ENCODE measurements around the gene LCLAT1.

The LCLAT1 gene

DNA sequence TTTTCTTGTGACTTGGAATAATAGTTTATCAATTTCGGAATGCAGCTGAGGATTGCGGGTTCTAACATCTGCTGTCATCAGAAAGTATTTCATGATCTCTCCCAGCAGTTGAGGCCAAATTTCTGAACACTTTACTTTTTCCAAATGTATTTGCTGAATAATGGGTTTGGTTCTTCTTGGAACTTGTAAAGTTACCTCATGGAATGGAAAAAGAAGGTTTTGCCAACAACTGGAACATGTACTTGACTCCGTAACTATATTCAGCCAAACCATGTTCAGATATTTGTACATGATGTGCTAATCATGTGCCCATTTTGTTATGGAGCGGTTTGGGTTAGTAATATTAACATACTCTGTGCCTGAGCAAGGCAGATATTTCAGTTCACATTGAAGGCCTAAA is 119.6 kb downstream of the LCLAT1 start:
- WGBS, 2 experiments (ENCODE audit: insufficient coverage in 2 of 2) = 80 to 83% methylated on average over 3 to 4 of the region's 4 CpGs
- H3K4me3 ChIP-seq (ENCODE audit: extremely low read depth, insufficient read depth, low read length, poor library complexity, severe bottlenecking) = no peak overlapping the region
- no peaks in the 10 kb centered on the region for H3K9me3 ChIP-seq (ENCODE audit: control insufficient read depth, low read length)
- H3K36me3 ChIP-seq (ENCODE audit: control insufficient read depth, insufficient read depth, low read length) = no peaks in the 10 kb centered on the region
- no peaks in the 10 kb centered on the region for H3K4me1 ChIP-seq (ENCODE audit: control insufficient read depth, insufficient read depth, low read length, poor library complexity, severe bottlenecking)
- no peak overlapping the region for H3K27ac ChIP-seq (ENCODE audit: low read depth, low read length, severe bottlenecking)

DNA sequence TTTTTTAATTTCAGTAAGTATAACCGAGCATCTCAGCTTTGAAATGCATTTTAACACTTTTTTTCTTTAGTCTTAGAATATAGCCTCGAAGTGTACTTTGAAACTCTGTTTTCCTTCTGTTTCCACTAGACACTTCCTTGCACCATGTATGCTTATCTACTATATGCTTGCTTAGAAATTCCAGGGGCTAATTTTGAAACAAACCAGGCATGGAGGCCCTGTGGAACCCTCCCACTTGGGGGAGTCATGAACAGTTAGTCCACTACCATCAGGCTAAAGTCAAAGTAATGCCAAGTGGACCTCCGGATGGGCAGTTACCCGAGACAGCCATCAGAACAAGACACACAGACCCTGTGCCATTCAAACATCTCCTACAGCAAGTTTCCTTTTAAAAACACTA is 120.3 kb downstream of the LCLAT1 start:
- no peaks in the 10 kb centered on the region for H3K4me1 ChIP-seq (ENCODE audit: control insufficient read depth, insufficient read depth, low read length, poor library complexity, severe bottlenecking)
- no peaks in the 10 kb centered on the region for H3K36me3 ChIP-seq (ENCODE audit: control insufficient read depth, insufficient read depth, low read length)
- 95 to 100% methylated on average over 1 to 2 of the region's 4 CpGs for WGBS, 2 experiments (ENCODE audit: insufficient coverage in 2 of 2)
- H3K9me3 ChIP-seq (ENCODE audit: control insufficient read depth, low read length) = no peaks in the 10 kb centered on the region
- no peak overlapping the region for H3K4me3 ChIP-seq (ENCODE audit: extremely low read depth, insufficient read depth, low read length, poor library complexity, severe bottlenecking)
- no peak overlapping the region for H3K27ac ChIP-seq (ENCODE audit: low read depth, low read length, severe bottlenecking)

DNA sequence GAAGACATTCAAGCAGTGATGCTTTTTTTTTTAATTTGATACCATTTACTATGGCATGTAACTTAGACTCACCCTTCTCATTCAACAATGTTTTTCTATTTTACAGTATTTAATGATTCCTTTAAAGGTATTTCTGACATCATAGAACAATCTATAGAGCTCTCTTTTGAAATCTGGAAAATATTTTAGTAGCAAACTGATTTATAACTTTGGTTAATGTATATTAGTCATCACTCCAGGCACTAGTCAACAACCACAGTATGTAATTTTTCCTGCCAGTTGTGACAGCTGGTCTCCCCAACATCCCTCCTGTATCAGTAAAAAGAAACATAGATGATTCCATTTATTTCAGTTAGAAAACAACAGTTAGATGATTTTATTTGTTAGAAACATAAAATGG is 122.9 kb downstream of the LCLAT1 start:
- Histone ChIP-seq H3K4me3 (ENCODE audit: extremely low read depth, insufficient read depth, low read length, poor library complexity, severe bottlenecking) (no peak overlapping the region), H3K9me3 (ENCODE audit: control insufficient read depth, low read length) (no peaks in the 10 kb centered on the region), H3K27ac (ENCODE audit: low read depth, low read length, severe bottlenecking) (no peak overlapping the region), H3K36me3 (ENCODE audit: control insufficient read depth, insufficient read depth, low read length) (no peaks in the 10 kb centered on the region), H3K4me1 (ENCODE audit: control insufficient read depth, insufficient read depth, low read length, poor library complexity, severe bottlenecking) (no peaks in the 10 kb centered on the region)

DNA sequence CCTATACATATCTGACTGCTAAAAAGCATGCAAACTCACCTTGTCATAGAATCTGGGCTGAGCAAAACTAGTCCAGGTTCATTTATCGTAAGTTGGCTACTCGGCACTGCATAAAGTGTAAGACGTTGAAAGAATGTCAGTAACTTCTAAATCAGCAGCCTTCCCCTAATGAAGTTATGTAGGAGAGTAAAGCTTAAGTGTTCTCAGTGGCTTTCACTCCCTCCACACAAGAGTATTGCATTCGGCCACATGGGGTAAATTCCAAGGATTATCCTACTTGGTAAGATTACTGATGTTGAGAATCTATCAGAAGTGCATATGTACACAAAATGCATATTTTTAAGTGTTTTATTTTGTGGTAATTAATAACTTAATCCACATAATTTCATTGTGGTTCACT is 130.1 kb downstream of the LCLAT1 start:
- Histone ChIP-seq H3K4me1 (ENCODE audit: control insufficient read depth, insufficient read depth, low read length, poor library complexity, severe bottlenecking) (no peaks in the 10 kb centered on the region), H3K4me3 (ENCODE audit: extremely low read depth, insufficient read depth, low read length, poor library complexity, severe bottlenecking) (no peak overlapping the region), H3K36me3 (ENCODE audit: control insufficient read depth, insufficient read depth, low read length) (no peaks in the 10 kb centered on the region), H3K9me3 (ENCODE audit: control insufficient read depth, low read length) (no peaks in the 10 kb centered on the region), H3K27ac (ENCODE audit: low read depth, low read length, severe bottlenecking) (no peak overlapping the region)
- 100% methylated on average over 1 to 2 of the region's 4 CpGs for WGBS, 2 experiments (ENCODE audit: insufficient coverage in 2 of 2)

DNA sequence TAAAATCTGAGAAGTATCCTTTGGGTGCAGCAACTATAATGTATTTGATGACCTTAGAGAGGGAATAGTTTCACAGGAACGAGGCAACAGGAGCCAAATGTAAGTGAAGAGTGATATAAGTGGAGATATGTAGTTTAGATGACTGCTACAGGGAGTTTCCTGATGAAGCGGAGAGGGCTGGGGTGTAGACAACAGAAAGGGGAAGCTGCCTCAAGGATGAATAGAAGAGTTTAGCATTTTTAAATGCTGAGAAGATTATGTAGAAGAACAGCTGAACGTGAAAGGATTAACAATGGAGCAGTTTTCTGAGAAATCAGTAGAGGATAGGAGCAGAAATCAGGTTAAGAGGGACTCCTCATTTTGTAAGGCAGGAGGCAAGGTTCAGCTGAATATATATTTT is 133.3 kb downstream of the LCLAT1 start:
- Histone ChIP-seq H3K4me1 (ENCODE audit: control insufficient read depth, insufficient read depth, low read length, poor library complexity, severe bottlenecking) (no peaks in the 10 kb centered on the region), H3K4me3 (ENCODE audit: extremely low read depth, insufficient read depth, low read length, poor library complexity, severe bottlenecking) (no peak overlapping the region), H3K36me3 (ENCODE audit: control insufficient read depth, insufficient read depth, low read length) (no peaks in the 10 kb centered on the region), H3K27ac (ENCODE audit: low read depth, low read length, severe bottlenecking) (no peak overlapping the region), H3K9me3 (ENCODE audit: control insufficient read depth, low read length) (no peaks in the 10 kb centered on the region)
- 66 to 79% methylated on average over 2 to 3 of the region's 3 CpGs for WGBS, 2 experiments (ENCODE audit: insufficient coverage in 2 of 2)

DNA sequence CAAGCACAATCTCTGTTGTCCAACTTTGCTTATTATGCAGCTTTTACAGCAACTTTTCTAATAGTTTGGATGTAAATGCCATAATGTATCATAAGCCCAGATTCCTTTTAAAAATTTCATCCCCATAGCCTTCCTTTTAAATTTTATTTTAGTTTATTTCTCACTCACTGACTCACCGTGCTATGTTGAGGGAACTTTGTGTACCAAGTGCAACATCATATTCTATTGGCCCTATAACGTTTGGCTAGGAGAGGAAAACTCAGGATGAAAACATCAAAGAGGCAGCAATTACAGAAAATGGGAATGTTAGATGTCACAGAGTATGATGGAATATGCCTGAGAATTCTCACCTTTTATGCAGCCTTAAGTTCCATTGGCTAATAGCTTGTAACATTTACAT is 135.5 kb downstream of the LCLAT1 start:
- no peaks in the 10 kb centered on the region for H3K9me3 ChIP-seq (ENCODE audit: control insufficient read depth, low read length)
- no peak overlapping the region for H3K4me3 ChIP-seq (ENCODE audit: extremely low read depth, insufficient read depth, low read length, poor library complexity, severe bottlenecking)
- no CpG with 5 or more reads among the region's 2 CpGs for WGBS, 2 experiments (ENCODE audit: insufficient coverage in 2 of 2)
- no peaks in the 10 kb centered on the region for H3K36me3 ChIP-seq (ENCODE audit: control insufficient read depth, insufficient read depth, low read length)
- H3K27ac ChIP-seq (ENCODE audit: low read depth, low read length, severe bottlenecking) = no peak overlapping the region
- H3K4me1 ChIP-seq (ENCODE audit: control insufficient read depth, insufficient read depth, low read length, poor library complexity, severe bottlenecking) = no peaks in the 10 kb centered on the region

DNA sequence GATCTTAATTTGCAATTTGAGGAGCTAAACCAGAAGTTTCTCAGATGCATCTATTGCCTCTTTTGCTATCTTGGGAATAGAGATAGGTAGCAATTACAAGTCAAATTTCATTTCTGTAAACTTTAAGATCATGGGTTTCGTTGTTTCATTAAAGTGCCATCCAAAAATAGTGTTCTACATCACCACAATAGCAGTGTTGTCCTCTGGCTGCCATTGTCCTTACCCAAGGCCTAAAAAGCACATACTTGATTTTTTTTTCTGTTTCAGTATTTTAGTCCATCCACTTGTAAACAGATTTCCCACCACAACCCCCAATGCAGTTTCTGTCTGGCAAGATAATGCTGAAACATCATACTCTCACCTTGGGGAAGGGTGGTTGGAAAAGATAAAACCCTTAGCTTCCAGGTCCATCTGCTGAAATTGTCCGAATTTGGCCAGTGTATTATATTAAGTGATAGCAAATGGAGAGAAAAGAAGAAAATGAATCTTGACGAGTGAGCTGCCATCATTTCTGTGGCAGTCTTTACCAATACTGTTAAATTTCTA is 136.2 kb downstream of the LCLAT1 start:
- no peaks in the 10 kb centered on the region for H3K4me1 ChIP-seq (ENCODE audit: control insufficient read depth, insufficient read depth, low read length, poor library complexity, severe bottlenecking)
- 86 to 100% methylated on average over 1 of the region's 3 CpGs for WGBS, 2 experiments (ENCODE audit: insufficient coverage in 2 of 2)
- H3K9me3 ChIP-seq (ENCODE audit: control insufficient read depth, low read length) = no peaks in the 10 kb centered on the region
- H3K36me3 ChIP-seq (ENCODE audit: control insufficient read depth, insufficient read depth, low read length) = no peaks in the 10 kb centered on the region
- no peak overlapping the region for H3K4me3 ChIP-seq (ENCODE audit: extremely low read depth, insufficient read depth, low read length, poor library complexity, severe bottlenecking)
- H3K27ac ChIP-seq (ENCODE audit: low read depth, low read length, severe bottlenecking) = no peak overlapping the region

DNA sequence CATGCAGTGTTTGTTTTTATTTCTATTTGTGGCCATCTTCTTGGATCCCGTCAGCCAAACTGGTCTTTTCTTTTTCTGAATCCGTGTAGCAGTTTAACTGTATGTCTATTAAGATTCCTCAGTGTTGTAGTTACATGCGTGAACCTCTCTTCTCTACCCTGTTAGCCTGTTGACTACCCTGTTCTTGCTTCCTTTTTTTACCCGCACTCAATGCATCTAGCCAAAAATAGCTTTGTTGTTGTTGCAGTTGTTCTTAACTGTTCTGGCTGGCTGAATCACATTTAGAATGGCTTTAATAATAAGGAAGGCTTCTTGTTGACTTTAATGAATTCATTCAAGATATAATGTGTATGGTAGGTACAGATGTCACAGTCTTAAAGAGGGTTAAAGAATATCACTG is 137.1 kb downstream of the LCLAT1 start:
- H3K4me3 ChIP-seq (ENCODE audit: extremely low read depth, insufficient read depth, low read length, poor library complexity, severe bottlenecking) = no peak overlapping the region
- H3K36me3 ChIP-seq (ENCODE audit: control insufficient read depth, insufficient read depth, low read length) = no peaks in the 10 kb centered on the region
- no peak overlapping the region for H3K27ac ChIP-seq (ENCODE audit: low read depth, low read length, severe bottlenecking)
- no peaks in the 10 kb centered on the region for H3K9me3 ChIP-seq (ENCODE audit: control insufficient read depth, low read length)
- H3K4me1 ChIP-seq (ENCODE audit: control insufficient read depth, insufficient read depth, low read length, poor library complexity, severe bottlenecking) = no peaks in the 10 kb centered on the region
- 78 to 100% methylated on average over 1 to 2 of the region's 4 CpGs for WGBS, 2 experiments (ENCODE audit: insufficient coverage in 2 of 2)

DNA sequence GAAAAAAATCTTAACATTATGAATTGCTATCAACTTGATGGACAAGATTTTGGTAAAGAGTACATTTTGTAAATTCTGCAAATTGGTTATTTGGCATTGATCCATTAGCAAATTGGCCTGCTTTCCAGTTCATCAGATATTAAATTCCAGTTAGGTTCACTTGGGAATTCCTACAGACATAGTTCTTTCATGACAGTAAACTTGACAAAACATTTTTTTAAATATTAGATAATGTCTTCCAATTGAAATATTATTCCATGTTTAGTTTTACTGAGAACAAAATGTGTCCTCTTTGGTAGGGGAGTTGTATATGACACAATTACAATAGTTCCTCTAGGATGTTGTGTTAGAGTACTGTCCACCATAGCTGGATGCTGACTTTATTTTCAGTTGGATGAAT is 141.9 kb downstream of the LCLAT1 start:
- no peak overlapping the region for H3K27ac ChIP-seq (ENCODE audit: low read depth, low read length, severe bottlenecking)
- no peaks in the 10 kb centered on the region for H3K36me3 ChIP-seq (ENCODE audit: control insufficient read depth, insufficient read depth, low read length)
- no peak overlapping the region for H3K4me3 ChIP-seq (ENCODE audit: extremely low read depth, insufficient read depth, low read length, poor library complexity, severe bottlenecking)
- H3K4me1 ChIP-seq (ENCODE audit: control insufficient read depth, insufficient read depth, low read length, poor library complexity, severe bottlenecking) = no peaks in the 10 kb centered on the region
- H3K9me3 ChIP-seq (ENCODE audit: control insufficient read depth, low read length) = no peaks in the 10 kb centered on the region

DNA sequence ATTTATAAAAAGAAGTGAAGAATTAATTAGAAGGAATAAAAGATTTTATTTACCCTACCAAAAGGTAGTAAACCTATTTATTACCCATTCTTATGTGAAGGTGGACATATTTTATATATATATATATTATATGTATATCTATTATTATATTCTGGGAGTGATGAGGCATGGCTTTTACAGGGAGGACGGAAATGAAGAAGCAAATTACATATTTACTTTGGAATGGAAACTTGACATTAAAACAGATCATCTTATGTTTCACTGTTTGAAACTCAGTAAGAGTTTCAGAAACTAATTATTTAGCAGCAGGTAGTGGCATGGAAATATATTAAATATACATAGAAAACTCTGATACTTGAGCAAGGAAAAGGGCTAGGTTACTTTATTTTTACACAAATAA is 143.4 kb downstream of the LCLAT1 start:
- Histone ChIP-seq H3K36me3 (ENCODE audit: control insufficient read depth, insufficient read depth, low read length) (no peaks in the 10 kb centered on the region), H3K4me3 (ENCODE audit: extremely low read depth, insufficient read depth, low read length, poor library complexity, severe bottlenecking) (no peak overlapping the region), H3K27ac (ENCODE audit: low read depth, low read length, severe bottlenecking) (no peak overlapping the region), H3K9me3 (ENCODE audit: control insufficient read depth, low read length) (no peaks in the 10 kb centered on the region), H3K4me1 (ENCODE audit: control insufficient read depth, insufficient read depth, low read length, poor library complexity, severe bottlenecking) (no peaks in the 10 kb centered on the region)
- no CpG with 5 or more reads among the region's 1 CpG for WGBS, 2 experiments (ENCODE audit: insufficient coverage in 2 of 2)

DNA sequence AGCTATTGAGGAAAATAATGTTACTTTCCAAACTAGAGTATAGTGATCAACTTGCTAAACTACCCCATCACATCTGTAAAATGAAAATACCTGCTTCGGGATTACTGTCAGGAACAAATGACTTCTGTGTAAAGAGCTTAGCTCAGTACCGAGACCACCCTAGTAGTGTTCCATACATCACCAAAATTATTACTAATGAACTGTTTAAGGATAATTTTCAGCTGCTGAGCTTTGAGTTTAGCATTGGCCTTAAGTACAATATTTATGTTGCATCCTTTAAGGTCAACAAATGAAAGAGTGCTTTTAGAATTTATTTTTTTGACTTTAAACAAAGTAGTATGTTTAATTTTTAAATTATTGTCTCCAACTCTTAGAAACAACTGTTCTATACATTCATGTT is 144.1 kb downstream of the LCLAT1 start:
- Histone ChIP-seq H3K4me3 (ENCODE audit: extremely low read depth, insufficient read depth, low read length, poor library complexity, severe bottlenecking) (no peak overlapping the region), H3K9me3 (ENCODE audit: control insufficient read depth, low read length) (no peaks in the 10 kb centered on the region), H3K36me3 (ENCODE audit: control insufficient read depth, insufficient read depth, low read length) (no peaks in the 10 kb centered on the region), H3K4me1 (ENCODE audit: control insufficient read depth, insufficient read depth, low read length, poor library complexity, severe bottlenecking) (no peaks in the 10 kb centered on the region), H3K27ac (ENCODE audit: low read depth, low read length, severe bottlenecking) (no peak overlapping the region)
- WGBS, 2 experiments (ENCODE audit: insufficient coverage in 2 of 2) = no CpG with 5 or more reads among the region's 2 CpGs

DNA sequence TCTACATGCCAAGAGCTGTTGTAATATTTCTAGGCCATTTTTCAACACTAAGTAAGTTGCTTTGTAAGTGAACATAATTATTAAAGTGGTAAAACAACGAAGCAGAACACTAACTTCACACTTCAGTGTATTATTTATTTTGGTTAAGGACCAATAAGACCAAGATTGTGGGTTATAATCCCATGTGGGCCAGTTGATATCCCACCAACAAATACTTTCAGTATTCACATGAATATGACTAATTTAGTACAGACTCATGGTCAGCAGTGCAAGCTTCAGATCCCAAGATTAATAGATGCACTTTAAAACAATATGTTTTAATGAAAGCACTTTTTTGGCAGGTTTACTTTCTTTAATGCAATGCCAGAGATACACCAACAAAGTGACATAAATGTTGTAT is 154.3 kb downstream of the LCLAT1 start:
- no CpG with 5 or more reads among the region's 1 CpG for WGBS, 2 experiments (ENCODE audit: insufficient coverage in 2 of 2)
- Histone ChIP-seq H3K27ac (ENCODE audit: low read depth, low read length, severe bottlenecking) (no peak overlapping the region), H3K4me1 (ENCODE audit: control insufficient read depth, insufficient read depth, low read length, poor library complexity, severe bottlenecking) (no peaks in the 10 kb centered on the region), H3K36me3 (ENCODE audit: control insufficient read depth, insufficient read depth, low read length) (no peaks in the 10 kb centered on the region), H3K4me3 (ENCODE audit: extremely low read depth, insufficient read depth, low read length, poor library complexity, severe bottlenecking) (no peak overlapping the region), H3K9me3 (ENCODE audit: control insufficient read depth, low read length) (peaks cover 2% of the 10 kb centered on the region)

Measured in mesodermal cell (in vitro differentiated cells).